Measurements from ENCODE around the gene SAP30BP.

GRCh38 chr17:75724016-75725003 lies 57.2 kb downstream of the SAP30BP start:
- TF ChIP-seq CTCF (IDR thresholded peaks at IDR 0.05; ENCODE audit: insufficient read depth, low read length, poor library complexity, severe bottlenecking) (no peak), EZH2phosphoT487 (conservative IDR thresholded peaks at IDR 0.05; ENCODE audit: low read length) (no peak)

All from SU-DHL-6 (cell line).